PFSK-1 (cell line): Measurements from ENCODE around the gene ARHGAP15.

Source experiments
- FOXP2 ChIP-seq: optimal IDR thresholded peaks from 2 replicates; pipeline ENCODE3; 2011; ENCODE audit warnings: borderline replicate concordance, control low read depth, inconsistent platforms; ENCODE audit not compliant: insufficient read depth; ENCODE audit errors: extremely low read length, extremely low read depth
- POLR2AphosphoS5 ChIP-seq: IDR thresholded peaks from 2 replicates; pipeline ENCODE4 v1.6.1; 2012; ENCODE audit warnings: low read depth, mild to moderate bottlenecking, control low read depth, low read length, moderate library complexity
- SIN3A ChIP-seq: IDR thresholded peaks from 2 replicates; pipeline ENCODE4 v1.6.1; 2012; ENCODE audit warnings: mild to moderate bottlenecking, low read length, moderate library complexity, borderline replicate concordance; ENCODE audit not compliant: insufficient read depth
- TAF1 ChIP-seq: IDR thresholded peaks from 2 replicates; pipeline ENCODE4 v1.6.1; 2012; ENCODE audit warnings: low read length, control low read depth, borderline replicate concordance; ENCODE audit not compliant: insufficient read depth
- TF ChIP-seq, protein P1 (sequence below), 2 experiments: IDR thresholded peaks; 2 replicates each; pipeline versions ENCODE4 v1.6.1 to v1.8.0; 2011 to 2012; ENCODE audit warnings: low read depth in 2 of 2, low read length in 2 of 2, control low read depth in 1 of 2, inconsistent platforms in 1 of 2, mild to moderate bottlenecking in 1 of 2, moderate library complexity in 1 of 2; ENCODE audit not compliant: insufficient read depth in 1 of 2

Gene ARHGAP15

DNA sequence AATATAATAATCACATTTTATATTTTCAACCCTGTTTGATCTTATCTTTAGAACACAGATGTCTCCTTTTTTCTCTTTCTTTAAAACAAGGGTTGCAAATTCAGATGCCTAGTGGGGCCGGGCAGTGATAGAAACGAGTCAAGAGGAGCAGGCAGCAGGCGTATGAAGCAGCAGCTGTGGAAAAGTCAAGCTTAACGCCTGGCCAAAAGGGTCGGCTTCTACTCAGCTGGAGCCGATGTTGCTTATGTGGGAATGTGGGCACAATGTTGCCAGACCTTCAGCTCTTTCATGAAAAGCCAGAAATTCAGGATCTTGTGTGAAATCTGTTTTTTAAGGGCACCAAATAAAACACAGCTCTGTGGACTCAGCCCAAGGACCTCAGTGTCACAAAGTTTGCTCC is 642.7 kb downstream of the ARHGAP15 start:
- TF ChIP-seq POLR2AphosphoS5 (no peak), SIN3A (no peak), TAF1 (no peak), FOXP2 (no peak)
- TF ChIP-seq, protein P1, sequence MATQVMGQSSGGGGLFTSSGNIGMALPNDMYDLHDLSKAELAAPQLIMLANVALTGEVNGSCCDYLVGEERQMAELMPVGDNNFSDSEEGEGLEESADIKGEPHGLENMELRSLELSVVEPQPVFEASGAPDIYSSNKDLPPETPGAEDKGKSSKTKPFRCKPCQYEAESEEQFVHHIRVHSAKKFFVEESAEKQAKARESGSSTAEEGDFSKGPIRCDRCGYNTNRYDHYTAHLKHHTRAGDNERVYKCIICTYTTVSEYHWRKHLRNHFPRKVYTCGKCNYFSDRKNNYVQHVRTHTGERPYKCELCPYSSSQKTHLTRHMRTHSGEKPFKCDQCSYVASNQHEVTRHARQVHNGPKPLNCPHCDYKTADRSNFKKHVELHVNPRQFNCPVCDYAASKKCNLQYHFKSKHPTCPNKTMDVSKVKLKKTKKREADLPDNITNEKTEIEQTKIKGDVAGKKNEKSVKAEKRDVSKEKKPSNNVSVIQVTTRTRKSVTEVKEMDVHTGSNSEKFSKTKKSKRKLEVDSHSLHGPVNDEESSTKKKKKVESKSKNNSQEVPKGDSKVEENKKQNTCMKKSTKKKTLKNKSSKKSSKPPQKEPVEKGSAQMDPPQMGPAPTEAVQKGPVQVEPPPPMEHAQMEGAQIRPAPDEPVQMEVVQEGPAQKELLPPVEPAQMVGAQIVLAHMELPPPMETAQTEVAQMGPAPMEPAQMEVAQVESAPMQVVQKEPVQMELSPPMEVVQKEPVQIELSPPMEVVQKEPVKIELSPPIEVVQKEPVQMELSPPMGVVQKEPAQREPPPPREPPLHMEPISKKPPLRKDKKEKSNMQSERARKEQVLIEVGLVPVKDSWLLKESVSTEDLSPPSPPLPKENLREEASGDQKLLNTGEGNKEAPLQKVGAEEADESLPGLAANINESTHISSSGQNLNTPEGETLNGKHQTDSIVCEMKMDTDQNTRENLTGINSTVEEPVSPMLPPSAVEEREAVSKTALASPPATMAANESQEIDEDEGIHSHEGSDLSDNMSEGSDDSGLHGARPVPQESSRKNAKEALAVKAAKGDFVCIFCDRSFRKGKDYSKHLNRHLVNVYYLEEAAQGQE (IDR thresholded peaks at IDR 0.05; ENCODE audit: insufficient read depth in 1 of 2, low read depth in 2 of 2, low read length in 2 of 2), result no peak

DNA sequence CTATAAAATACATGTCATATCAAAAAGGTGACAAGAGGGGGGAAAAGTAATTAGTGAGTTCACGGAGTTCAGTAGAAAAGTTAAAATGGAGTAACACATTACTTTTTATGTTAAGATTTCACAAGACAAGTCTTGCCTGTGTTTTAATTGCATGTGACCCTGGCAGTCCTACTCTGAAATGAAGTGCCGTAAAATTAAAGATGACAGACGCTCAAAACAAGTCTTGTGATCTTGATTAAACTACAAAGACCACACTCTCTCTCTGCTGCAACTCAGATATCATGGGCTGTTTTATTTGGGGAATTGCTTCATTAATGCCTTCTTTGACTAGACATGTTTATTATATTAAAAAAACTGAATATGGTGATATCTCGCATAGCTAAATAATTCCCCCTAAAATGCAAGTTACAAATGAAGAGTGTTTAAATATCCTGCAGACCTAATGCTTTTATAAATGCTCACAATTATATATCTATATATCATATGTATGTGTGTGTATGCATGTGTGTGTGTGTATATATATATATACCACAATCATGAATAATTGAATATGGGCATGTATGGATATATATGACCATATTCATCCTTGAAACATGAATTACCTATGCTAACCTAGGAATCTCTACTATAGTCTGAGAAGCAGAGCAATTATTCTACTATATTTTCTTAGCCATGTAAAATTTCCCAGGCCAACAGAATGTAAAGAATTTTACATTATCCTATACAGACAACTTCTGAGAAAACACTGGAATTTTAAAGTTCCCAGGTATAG is 647.5 kb downstream of the ARHGAP15 start:
- TF ChIP-seq FOXP2 (no peak), POLR2AphosphoS5 (no peak), SIN3A (no peak), TAF1 (no peak)
- TF ChIP-seq, protein P1 (IDR thresholded peaks at IDR 0.05; ENCODE audit: insufficient read depth in 1 of 2, low read depth in 2 of 2, low read length in 2 of 2), result no peak

DNA sequence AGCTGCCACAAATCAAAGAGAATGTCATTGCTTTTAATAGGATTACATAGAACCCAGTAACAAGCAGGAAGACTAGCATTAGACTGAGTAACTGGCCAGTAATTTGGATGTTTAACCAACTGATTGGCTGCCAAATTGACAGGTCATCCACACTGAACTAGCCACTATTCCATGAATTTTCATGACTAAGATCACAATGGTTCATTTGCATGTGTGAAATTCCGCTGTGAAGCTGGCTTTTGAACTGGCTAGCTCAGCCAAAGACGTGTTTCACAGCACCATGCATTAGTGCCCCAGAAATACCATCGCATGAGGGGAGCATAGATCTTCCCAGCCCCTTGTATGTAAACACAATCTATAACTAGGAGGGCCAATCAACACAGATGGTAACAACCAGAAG is 649.8 kb downstream of the ARHGAP15 start:
- TF ChIP-seq TAF1 (no peak), FOXP2 (no peak), SIN3A (no peak), POLR2AphosphoS5 (no peak)
- TF ChIP-seq, protein P1 (IDR thresholded peaks at IDR 0.05; ENCODE audit: insufficient read depth in 1 of 2, low read depth in 2 of 2, low read length in 2 of 2), result no peak

DNA sequence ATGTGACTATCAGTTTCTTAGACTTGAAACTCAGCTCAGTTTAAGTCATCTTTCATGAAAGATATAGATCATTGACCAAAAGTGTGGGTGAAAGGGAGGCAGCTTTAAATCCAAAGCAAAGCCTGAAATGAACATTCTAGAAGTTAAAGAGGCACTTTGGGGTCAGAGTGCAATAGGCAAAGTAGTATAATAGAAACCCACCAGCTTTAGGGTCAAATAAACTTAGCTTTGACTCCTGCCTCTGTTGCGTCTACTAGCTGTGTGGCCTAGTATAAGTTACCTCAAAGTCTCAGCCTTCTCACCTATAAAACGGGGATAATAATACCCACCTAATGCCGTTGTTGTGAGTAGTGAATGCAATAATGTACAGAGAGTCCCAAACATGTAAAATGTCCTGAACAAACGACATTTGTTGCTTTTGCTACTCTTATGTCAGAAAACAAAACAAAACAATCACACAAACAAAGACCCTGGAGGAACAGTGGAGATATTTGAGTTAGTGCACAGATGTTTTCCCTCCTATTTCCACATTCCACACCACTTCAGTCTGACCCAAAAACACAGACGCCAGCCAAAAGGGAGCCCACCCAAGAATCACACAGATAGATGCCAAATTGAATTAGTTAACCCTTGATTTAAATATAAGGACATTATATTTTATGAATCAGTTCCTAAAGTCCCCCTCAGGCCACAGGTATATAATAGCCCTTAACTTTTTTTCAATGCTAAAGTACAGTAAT is 657.0 kb downstream of the ARHGAP15 start:
- TF ChIP-seq, protein P1 (IDR thresholded peaks at IDR 0.05; ENCODE audit: insufficient read depth in 1 of 2, low read depth in 2 of 2, low read length in 2 of 2), result no peak
- TF ChIP-seq TAF1, result no peak
- no peak for TF ChIP-seq SIN3A
- no peak for TF ChIP-seq POLR2AphosphoS5
- no peak for TF ChIP-seq FOXP2
